Fibroblast of the aortic adventitia (primary cell): Measurements from ENCODE around the gene DYNLRB2. TPM values are rescaled to one million over a fixed set of nuclear protein-coding genes. Genes with fewer than 3 reads are reported as not detected.

Source experiments
- DNase-seq: peaks from one replicate; pipeline ENCODE4 v3.0.0-alpha.2; 2010; ENCODE audit warnings: low read depth
- H3K4me3 ChIP-seq: 2 replicates; pipeline ENCODE4 v1.5.1; 2011; ENCODE audit warnings: low read depth, mild to moderate bottlenecking, control low read depth, low read length, moderate library complexity
- total RNA-seq: library from RNA; depleted of rRNA; stranded (reverse); fragments of >200 nt; gene quantifications from 2 replicates; pipeline ENCODE4 v1.2.3, GENCODE V29; 2012; ENCODE audit warnings: low replicate concordance
- TF ChIP-seq, protein P1 (sequence below): IDR thresholded peaks from 2 replicates; pipeline ENCODE4 v1.5.1; 2011; ENCODE audit warnings: mild to moderate bottlenecking, low read length, control low read depth, inconsistent platforms; ENCODE audit not compliant: insufficient read depth

DYNLRB2 gene
- total RNA-seq, 1 donor = not detected

DNA sequence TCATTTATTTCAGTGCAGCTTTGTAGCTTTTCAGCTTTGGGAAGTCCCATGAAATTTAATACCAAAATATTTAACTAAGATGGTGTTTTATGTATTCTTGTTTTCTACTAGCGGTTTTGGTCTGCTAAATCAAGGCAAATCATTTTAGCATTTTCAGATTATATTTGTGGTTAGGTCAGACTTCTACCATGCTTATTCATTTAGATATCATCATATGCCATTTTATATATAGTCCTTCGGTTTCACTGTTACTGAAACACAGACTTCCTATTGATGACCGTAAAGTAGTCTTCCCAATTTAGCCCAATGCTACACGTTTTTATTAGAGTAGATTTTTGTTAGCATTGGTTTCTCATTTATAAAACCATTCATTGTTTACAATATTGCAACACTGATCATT lies 5.5 kb downstream of the DYNLRB2 start:
- H3K4me3 ChIP-seq = no peak overlapping the region
- DNase-seq = no peak
- TF ChIP-seq, protein P1, sequence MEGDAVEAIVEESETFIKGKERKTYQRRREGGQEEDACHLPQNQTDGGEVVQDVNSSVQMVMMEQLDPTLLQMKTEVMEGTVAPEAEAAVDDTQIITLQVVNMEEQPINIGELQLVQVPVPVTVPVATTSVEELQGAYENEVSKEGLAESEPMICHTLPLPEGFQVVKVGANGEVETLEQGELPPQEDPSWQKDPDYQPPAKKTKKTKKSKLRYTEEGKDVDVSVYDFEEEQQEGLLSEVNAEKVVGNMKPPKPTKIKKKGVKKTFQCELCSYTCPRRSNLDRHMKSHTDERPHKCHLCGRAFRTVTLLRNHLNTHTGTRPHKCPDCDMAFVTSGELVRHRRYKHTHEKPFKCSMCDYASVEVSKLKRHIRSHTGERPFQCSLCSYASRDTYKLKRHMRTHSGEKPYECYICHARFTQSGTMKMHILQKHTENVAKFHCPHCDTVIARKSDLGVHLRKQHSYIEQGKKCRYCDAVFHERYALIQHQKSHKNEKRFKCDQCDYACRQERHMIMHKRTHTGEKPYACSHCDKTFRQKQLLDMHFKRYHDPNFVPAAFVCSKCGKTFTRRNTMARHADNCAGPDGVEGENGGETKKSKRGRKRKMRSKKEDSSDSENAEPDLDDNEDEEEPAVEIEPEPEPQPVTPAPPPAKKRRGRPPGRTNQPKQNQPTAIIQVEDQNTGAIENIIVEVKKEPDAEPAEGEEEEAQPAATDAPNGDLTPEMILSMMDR = no peak

DNA sequence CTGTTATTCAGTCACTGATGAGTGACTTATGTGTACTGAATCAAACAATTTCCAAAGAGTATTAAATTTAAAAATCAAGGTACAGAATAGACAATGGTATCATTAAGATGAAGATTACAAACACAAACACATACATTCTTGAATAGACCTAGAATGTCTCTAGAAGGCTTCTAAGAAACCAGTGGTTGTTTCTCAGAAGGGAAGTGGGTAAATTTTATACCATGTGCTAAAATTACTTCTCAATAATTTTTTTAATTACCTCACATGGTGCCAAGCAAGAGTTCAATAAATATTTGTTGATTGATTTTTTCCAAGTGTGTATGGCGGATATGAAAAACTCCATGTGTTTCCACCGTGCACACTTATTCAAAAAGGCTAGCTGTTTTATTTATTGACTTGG lies 6.4 kb downstream of the DYNLRB2 start:
- DNase-seq = no peak
- H3K4me3 ChIP-seq = no peak overlapping the region
- TF ChIP-seq, protein P1 = no peak

DNA sequence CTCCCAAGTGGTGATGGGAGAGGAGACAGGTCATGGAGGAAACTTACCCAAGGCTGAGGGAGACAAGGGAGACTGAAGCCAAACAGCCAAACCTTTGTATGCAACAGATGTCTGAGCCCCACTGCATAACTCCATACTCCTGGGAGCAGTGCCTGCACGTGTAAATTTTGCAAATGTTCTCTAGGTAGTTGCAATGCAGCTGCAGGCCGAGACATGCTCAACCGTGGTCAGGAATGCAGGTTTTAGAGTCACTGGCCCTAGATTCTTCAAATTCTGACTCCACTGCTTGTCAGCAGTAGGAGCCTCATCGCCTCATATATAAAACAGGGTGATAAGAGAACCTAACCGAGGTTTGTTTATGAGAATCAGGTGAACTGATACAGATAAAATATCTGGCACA lies 11.5 kb downstream of the DYNLRB2 start:
- DNase-seq = no peak
- TF ChIP-seq, protein P1 = no peak
- no peak overlapping the region for H3K4me3 ChIP-seq

DNA sequence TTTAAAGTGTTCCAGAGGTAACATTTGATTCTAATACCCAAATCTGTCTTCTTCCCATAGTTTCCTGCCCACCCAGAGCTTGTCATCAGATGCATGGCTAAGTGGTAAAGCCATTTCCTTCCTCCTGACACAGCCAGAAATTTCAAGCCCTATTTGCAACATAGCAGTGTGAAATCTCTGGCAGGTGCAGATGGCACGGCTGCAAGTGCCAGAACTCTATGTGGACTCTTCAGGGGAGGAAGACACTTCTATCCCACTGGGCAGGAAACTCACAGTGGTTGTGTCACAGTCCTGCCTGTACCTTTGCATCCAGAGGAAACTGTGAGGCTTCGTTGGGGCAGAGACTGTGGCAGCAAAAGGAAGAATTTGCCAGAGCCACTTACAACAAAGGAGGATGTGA lies 13.2 kb downstream of the DYNLRB2 start:
- no peak for DNase-seq
- TF ChIP-seq, protein P1 = no peak
- H3K4me3 ChIP-seq = no peak overlapping the region

DNA sequence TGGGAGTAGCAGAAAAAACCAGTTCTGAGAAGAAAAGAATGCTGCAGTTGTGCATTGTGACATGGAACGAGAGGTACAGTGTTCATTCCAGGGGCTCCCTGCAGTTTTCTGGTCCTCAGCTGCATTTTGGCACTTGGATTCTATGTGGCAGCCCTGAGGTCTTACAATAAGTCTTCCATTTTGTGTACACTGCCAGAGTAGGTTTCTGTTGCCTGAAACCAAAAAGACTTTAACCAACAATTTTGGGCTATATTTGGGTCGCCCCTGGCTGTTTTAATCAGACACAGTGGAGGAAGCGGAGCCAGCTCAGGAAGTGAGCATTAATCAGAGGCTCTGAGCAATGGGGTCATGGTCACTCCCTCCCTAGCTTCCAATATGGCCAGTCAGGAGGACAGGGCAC lies 15.7 kb downstream of the DYNLRB2 start:
- H3K4me3 ChIP-seq = no peak overlapping the region

DNA sequence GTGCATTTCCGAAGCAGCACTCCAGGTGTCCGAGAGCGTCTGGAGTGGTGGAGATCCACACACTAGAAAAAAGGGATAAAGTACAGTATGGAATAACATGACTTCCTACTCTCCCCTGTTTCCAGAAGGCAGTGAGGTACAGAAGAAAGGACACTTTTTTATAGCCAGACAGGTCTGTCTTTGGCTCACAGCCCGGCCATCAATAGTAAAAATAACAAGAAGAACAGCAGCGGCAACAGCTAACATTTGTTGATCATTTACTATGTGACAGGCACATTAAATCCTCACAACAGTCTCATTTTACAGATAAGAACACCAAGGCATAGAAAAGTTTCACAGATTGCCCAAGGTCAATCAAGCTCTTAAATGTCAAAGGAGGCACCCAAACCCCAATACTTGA lies 16.2 kb downstream of the DYNLRB2 start:
- TF ChIP-seq, protein P1 = no peak
- DNase-seq = no peak
- no peak overlapping the region for H3K4me3 ChIP-seq

More for the DNA sequence above, 15.7 kb downstream of the DYNLRB2 start:
- no peak for DNase-seq
- TF ChIP-seq, protein P1 = no peak

DNA sequence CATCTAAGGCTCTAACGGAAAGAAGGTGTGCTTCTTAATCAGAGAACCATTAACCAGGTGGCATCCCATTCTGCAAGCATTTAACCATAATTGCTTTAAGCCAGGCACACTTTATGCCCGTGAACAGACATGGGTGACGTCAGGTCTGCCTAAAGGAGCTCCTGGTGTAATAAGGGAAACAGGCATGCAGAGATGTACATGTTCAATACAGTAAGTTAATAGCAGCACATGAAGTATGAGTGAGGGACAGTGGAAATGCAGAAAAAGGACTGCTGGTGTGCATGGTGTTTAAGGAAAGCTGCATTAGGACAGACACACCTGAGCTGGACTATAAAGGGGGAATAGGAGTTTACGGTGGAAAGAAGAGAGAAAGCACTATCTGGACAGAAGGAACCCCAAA lies 18.6 kb downstream of the DYNLRB2 start:
- TF ChIP-seq, protein P1 = no peak
- no peak overlapping the region for H3K4me3 ChIP-seq
- DNase-seq = no peak
